HS-27A (cell line): ENCODE results near the gene FMO1.
"Not testable (repeated sequence)": the region's sequence is repeated elsewhere in the genome, so short reads cannot be mapped to it uniquely, and the experiment has no call there.

ENCODE experiments used
- DNase-seq: peaks from one replicate; pipeline ENCODE4 v3.0.0-alpha.2; 2012; ENCODE audit warnings: low read depth, missing footprints

Gene FMO1

DNA sequence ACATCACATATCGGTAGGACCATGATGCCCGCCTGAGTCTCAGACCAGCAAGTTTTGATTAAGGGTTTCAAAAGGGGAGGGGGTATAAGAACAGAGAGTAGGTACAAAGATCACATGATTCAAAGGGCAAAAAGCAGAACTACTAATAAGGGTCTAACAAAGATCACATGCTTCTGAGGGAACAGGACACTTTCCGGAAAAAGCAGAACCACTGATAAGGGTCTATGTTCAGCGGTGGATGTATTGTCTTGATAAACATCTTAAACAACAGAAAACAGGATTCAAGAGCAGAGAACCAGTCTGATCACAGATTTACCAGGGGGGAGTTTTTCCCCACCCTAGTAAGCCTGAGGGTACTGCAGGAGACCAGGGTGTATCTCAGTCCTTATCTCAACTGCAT, 12.1 kb upstream of the FMO1 start:
- DNase-seq = not testable (repeated sequence)

- DNase-seq = no peak
Measured at GRCh38 chr1:171243878-171244277, 4.4 kb upstream of the FMO1 start.

- no peak for DNase-seq
Measured at GRCh38 chr1:171245458-171246064, 2.7 kb upstream of the FMO1 start.

- no peak for DNase-seq
Measured at GRCh38 chr1:171247501-171247900, 793 bp upstream of the FMO1 start.

GRCh38 chr1:171248841-171249240, 547 bp downstream of the FMO1 start:
- no peak for DNase-seq

- no peak for DNase-seq
Measured at GRCh38 chr1:171250263-171250662, 2.0 kb downstream of the FMO1 start.

DNA sequence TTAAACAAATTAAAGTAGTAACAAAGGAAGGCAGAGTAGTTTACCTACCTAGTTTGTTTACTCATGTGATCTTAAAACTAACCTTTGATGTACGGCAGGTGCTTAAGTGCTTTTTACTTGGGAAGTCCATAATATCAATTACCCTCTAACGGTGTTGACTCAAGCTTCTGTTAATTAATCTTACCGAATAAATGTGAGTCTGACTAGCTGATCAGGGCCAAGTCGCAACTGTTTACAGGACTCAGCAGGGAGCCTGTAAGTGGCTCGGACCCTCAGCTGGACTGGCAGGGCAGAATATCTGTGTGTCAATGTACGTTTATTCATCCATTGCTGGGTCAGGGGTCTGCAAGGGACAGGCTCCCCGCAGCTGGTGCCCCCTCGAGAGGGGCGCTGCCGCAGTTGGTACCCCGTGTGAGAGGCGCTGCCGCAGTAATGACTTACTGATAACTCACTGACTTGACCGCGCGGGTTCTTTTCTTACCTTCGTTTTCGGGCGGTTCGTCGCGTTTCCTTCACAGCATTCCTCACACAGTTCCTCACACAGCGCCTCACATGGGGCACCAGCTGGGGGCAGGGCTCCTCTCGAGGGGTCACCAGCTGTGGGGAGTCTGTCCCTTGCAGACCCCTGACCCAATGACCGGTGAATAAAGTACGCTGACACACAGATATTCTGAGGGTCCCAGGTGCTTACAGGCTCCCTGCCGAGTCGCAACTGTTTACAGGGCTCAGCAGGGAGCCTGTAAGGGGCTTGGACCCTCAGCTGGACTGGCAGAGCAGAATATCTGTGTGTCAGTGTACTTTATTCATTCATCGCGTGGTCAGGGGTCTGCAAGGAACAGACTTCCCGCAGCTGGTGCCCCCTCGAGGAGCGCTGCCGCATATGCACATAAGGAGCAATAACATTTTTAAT, 3.0 kb downstream of the FMO1 start:
- DNase-seq = no peak

DNA sequence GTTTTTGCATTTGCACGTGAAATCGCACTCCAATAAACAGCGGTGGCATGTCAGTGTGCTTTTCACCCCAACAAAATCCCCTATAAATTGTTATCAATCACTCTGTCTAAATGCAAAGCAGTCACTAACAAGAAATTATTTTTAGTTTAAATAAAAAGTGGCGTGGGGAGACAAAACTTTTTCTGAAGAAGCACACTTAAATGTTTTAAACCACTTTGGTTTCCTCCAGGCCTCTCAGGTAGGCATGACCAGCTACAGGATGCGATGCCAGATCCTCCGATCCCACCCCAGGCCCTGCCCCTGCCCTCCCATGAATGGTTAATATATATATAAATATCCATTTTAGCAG, 3.6 kb downstream of the FMO1 start:
- DNase-seq = no peak

DNA sequence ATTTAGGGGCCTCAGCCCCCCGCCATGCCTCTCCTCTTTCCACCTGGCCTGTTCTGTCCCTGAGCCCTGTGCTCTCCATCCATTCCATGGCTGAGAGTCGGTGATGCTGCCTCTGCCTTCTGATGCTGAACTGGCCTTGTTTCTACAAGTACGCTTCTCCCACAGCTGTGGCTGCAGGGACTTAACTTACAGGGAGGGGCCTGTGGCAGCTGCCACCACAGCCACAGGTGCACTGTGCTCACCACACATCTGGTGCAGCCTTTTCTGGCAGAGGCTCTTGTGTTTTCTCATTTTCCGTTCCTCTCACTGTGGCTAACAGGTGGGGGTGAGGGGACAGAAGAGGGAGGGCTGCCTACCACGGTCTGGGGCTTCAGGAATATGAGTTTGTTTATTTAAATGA, 4.2 kb downstream of the FMO1 start:
- DNase-seq = no peak

GRCh38 chr1:171254859-171255258, 6.6 kb downstream of the FMO1 start:
- no peak for DNase-seq

DNA sequence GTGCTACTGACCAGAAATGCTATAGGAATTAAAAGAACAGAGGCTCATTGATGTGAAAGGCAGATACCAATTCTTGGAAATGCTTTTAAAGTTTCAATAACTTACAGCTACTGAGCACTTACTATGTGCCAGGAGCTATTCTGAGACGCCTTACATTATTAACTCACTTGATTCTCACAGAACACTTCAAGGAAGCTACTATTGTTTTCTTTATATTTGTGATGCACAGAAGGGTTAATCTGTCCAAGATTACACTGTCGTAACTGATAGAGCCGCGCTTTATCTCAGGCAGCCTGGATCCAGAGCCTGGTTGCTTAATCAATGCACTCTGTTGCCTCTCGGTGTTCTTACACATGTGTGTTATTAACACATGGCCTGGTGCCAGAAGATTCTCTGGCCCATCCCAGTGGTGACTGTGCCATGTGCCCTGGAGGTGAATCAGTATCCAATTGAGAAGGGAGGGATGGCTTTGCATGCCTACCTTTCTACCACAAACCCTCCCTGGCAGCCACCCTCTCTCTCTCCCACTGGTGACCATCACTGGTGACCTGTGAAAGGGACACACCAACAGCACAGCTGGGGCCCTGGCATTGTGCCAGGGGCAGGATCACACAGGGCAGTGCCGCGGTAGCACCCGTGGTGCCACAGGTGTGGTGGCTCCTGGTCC, 8.8 kb downstream of the FMO1 start:
- DNase-seq = no peak

GRCh38 chr1:171257607-171258076, 9.3 kb downstream of the FMO1 start:
- DNase-seq = no peak

DNA sequence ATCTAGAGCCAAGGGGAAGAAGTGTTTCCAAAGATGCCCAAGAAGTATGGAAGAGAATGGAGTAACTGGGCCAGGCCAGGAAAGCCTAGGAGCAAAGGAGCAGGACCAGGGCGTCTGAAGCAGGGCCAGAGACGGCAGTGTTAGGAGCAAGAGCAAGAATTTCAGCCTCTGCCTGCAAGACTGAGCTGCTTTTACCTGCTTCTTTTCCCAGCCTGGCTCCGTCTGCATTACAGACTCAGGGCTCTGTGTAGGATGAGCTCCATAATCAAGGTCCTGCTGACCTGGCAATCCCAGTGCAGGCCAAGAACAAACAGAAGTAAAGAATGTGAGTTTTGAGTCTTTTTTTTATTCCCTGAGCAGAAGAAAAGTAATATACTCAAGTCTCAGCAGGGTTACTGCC, 10.1 kb downstream of the FMO1 start:
- no peak for DNase-seq

- no peak for DNase-seq
Measured at GRCh38 chr1:171258943-171259342, 10.6 kb downstream of the FMO1 start.

- no peak for DNase-seq
Measured at GRCh38 chr1:171261336-171261735, 13.0 kb downstream of the FMO1 start.

GRCh38 chr1:171263901-171264300, 15.6 kb downstream of the FMO1 start:
- DNase-seq = no peak

DNA sequence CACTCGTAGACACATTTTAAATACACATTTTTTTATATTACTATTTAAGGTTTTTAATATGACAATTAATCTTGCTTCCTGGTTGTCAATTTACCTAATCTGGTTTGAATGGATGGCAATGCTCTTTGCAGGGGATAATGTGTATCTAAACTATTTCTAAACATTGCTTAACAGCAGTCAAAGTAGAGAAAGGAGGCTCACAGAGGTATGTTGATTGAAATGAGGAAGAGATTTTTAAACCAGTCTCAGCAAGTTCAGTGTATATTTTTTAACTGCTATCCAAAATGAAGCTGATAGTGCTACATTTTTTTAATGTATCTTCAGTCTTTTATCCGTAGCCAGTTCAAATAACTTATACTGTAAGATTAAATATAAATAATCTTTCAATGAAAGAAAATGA, 17.4 kb downstream of the FMO1 start:
- no peak for DNase-seq

- no peak for DNase-seq
Measured at GRCh38 chr1:171266930-171267329, 18.6 kb downstream of the FMO1 start.

GRCh38 chr1:171267391-171267790, 19.1 kb downstream of the FMO1 start:
- no peak for DNase-seq

GRCh38 chr1:171270806-171271205, 22.5 kb downstream of the FMO1 start:
- DNase-seq = no peak

GRCh38 chr1:171277534-171277933, 29.2 kb downstream of the FMO1 start:
- DNase-seq = no peak

- no peak for DNase-seq
Measured at GRCh38 chr1:171279234-171279633, 30.9 kb downstream of the FMO1 start.

- DNase-seq = no peak
Measured at GRCh38 chr1:171279678-171280077, 31.4 kb downstream of the FMO1 start.
